Dendritic cell treated with granulocyte-macrophage colony-stimulating factor and Interleukin-4, amounts not matched to agents 40 ng/mL and 50 ng/mL, for 4 days (primary cell): ENCODE data around the gene CCDC24.
A peak's percentile ranks its signal among the peaks of the same experiment; 100 is the strongest.

Experiments used
- H3K27ac Mint-ChIP-seq: one replicate; pipeline ENCODE4 v1.8.0; 2022; ENCODE audit warnings: mild to moderate bottlenecking, mixed read lengths
- H3K27me3 Mint-ChIP-seq: one replicate; pipeline ENCODE4 v1.8.0; 2022; ENCODE audit warnings: mild to moderate bottlenecking, mixed read lengths
- H3K36me3 Mint-ChIP-seq: one replicate; pipeline ENCODE4 v1.8.0; 2022; ENCODE audit warnings: low read depth, mixed read lengths
- H3K4me1 Mint-ChIP-seq: one replicate; pipeline ENCODE4 v1.8.0; 2022; ENCODE audit warnings: low read depth, mixed read lengths
- H3K4me3 Mint-ChIP-seq: one replicate; pipeline ENCODE4 v1.8.0; 2022; ENCODE audit warnings: mild to moderate bottlenecking, moderate library complexity, mixed read lengths
- H3K9me3 Mint-ChIP-seq: one replicate; pipeline ENCODE4 v1.8.0; 2022; ENCODE audit warnings: mixed read lengths
- intact Hi-C: fragments of 100-400 bp; cut with micrococcal nuclease; formaldehyde crosslinking; loops from one replicate; pipeline ENCODE4 v1.15.0; 2022

The CCDC24 gene

DNA sequence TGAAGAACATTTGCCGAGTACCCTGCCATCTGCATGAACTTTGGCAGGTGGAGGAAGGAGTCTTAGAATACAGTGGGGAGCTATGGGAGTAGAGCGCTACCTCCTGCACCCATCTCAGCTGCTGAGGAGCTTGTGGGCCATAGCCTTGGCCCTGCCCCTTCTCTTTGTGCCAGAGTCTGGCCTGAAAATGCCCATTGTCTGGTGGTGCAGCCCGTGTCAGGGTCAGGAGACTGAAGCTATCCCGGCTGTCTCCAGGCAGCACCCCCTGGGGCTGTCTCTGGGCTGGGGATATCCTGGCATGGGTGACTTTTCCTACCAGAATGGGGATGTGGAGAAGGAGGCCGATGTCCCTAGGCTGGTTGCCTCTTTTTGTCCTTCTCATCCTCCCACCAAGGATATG, 37.4 kb upstream of the CCDC24 start:
- Mint-ChIP-seq H3K27me3 (no peaks in the 10 kb centered on the region), H3K36me3 (peaks cover 71% of the 10 kb centered on the region), H3K9me3 (no peaks in the 10 kb centered on the region), H3K4me3 (no peak overlapping the region), H3K4me1 (peaks cover 26% of the 10 kb centered on the region), H3K27ac (no peak overlapping the region)
- intact Hi-C loops, result no loop called here

DNA sequence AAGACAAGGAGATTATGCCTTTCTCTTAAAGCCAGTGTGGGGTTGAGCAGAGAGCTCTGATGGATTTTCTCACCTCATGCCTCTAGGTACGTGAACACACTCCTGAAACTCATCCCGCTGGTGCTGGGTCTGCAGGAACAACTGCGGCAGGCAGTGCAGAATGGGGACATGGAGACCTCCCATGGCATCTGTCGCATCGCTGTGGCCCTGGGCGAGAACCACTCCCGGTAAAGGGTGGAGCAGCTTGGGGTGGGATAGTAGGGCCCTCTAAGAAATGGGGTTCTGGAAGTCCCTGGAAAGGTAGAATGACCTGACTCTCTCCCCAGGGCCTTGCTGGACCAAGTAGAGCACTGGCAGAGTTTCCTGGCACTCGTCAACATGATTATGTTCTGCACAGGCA, 35.2 kb upstream of the CCDC24 start:
- H3K4me3 Mint-ChIP-seq, result no peak overlapping the region
- no peak overlapping the region for H3K27ac Mint-ChIP-seq
- H3K4me1 Mint-ChIP-seq, result peaks cover 5% of the 10 kb centered on the region
- no peaks in the 10 kb centered on the region for H3K27me3 Mint-ChIP-seq
- intact Hi-C loops, result no loop called here
- peaks cover 68% of the 10 kb centered on the region for H3K36me3 Mint-ChIP-seq
- H3K9me3 Mint-ChIP-seq, result no peaks in the 10 kb centered on the region

DNA sequence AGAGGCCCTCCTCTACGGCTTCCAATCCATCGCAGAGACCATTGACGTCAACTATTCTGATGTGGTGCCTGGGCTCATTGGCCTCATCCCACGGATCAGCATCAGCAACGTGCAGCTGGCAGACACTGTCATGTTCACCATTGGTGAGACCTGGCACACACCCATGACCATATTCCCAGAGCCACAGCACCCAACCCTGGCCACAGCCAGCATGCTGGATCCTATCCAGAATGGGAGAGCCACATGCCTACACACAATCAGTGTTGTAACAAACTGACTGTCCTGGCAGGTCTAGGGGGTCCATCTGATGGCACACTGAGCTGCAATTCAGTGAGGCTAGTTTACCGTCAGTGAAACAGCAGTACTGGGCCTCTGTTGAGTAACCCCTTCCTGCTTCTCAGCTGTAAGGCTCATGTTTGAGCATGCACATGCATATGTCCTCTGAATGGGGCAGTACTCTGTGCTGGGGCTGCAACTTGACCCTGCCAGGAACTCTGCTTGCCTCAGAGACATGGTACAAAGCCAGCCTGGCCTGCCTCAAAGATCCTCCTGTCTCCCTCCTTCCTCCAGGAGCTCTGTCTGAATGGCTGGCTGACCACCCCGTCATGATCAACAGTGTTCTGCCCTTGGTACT, 33.9 kb upstream of the CCDC24 start:
- Mint-ChIP-seq H3K27ac (no peak overlapping the region), H3K4me3 (no peak overlapping the region), H3K27me3 (no peaks in the 10 kb centered on the region), H3K36me3 (peaks cover 71% of the 10 kb centered on the region), H3K9me3 (no peaks in the 10 kb centered on the region), H3K4me1 (peaks cover 5% of the 10 kb centered on the region)
- intact Hi-C loops, result no loop called here

DNA sequence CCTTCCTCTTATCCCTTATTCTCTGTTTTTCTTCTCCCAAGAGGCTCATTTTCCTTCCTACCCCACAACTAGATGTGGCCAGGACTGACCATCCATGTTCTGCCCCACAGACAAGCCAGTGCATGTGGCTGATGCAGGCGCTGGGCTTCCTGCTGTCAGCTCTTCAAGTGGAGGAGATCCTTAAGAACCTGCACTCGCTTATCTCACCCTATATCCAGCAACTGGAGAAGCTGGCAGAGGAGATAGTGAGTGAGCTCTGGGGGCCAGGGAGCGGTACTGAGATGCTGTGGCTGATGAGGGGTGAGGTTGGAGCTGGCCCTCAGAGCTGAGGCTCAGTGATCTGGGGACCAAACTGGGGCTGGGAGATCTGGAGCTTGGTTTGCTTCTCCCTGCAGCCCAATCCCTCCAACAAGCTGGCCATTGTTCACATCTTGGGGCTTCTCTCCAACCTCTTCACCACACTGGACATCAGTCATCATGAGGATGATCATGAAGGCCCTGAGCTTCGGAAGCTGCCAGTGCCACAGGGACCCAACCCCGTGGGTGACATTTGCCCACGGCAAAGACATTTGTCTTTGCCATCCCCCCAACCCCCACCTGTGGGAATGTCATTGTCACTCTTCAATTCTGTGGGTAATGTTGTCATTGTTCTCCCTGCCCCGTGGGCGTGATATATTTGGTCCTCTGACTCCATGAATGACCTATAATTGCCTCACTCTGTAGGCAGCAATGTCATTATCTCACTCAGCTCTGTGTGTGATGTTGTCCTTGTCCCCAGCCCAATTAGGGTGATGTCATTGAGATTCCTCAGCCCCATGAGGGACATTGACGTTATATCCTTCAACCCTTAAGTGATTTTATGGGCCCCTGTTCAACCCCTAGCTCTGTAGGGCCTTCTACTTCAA, 32.8 kb upstream of the CCDC24 start:
- intact Hi-C loops, result no loop called here
- Mint-ChIP-seq H3K9me3 (no peaks in the 10 kb centered on the region), H3K4me1 (peaks cover 6% of the 10 kb centered on the region), H3K27me3 (no peaks in the 10 kb centered on the region), H3K27ac (no peak overlapping the region), H3K4me3 (no peak overlapping the region), H3K36me3 (peaks cover 73% of the 10 kb centered on the region)

DNA sequence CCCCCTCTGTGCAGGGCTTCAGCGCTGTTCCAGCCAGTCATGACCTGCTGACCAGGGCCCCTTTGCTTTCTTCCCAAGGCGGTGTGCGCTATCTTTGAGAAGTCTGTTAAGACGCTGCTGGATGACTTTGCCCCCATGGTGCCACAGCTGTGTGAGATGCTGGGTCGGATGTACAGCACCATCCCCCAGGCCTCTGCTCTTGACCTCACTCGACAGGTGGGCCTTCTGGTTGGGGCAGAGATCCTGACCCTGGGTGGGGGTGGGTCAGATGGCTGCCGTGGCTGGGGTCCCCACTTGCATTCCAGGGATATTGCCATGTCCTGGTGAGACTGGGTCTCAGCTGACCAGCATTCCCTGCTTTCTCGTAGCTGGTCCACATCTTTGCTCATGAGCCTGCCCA, 30.6 kb upstream of the CCDC24 start:
- Mint-ChIP-seq H3K27ac (no peak overlapping the region), H3K4me3 (no peak overlapping the region), H3K4me1 (peaks cover 6% of the 10 kb centered on the region), H3K27me3 (no peaks in the 10 kb centered on the region), H3K9me3 (no peaks in the 10 kb centered on the region), H3K36me3 (peaks cover 62% of the 10 kb centered on the region)
- intact Hi-C loops, result no loop called here

DNA sequence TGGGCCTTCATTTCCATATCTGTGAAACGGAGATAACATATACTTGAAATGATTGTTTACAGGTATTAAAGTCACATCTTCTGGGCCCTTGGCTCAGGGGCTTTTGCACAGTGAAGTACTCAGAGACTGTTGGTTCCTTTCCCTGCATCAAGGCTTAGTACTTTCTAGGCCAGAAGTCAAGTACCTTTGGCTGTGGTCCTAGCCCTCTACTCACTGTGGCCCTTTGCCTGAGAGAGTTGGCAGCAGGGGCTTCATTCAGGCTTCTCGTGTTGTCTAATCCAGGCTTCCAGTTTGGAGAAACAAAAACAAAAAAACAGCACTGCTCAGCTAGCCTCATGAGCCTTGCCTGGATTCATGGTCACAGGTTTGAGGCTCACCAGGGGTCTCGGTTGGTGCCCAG, 29.7 kb upstream of the CCDC24 start:
- intact Hi-C loops, result no loop called here
- H3K27ac Mint-ChIP-seq, result no peak overlapping the region
- H3K4me3 Mint-ChIP-seq, result no peak overlapping the region
- no peaks in the 10 kb centered on the region for H3K9me3 Mint-ChIP-seq
- peaks cover 6% of the 10 kb centered on the region for H3K4me1 Mint-ChIP-seq
- no peaks in the 10 kb centered on the region for H3K27me3 Mint-ChIP-seq
- H3K36me3 Mint-ChIP-seq, result peaks cover 53% of the 10 kb centered on the region

DNA sequence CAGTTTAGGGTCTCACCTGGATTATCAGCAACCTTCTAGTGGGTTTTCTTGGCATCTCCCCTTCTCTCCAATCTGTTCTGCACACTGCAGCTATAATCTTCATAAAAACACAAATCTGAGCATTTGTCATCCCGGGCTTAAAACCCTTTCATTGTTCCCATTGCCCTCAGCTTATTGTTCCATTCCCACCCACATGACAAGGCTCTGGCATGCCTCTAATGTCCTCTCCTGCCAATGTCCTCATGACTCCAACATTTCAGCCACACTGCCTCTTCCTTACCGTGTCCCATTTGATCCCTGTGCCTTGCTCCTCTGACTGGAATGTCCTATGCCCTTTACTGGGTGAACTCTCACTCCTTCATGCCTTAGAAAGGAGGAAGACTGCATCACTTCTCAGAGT, 29.1 kb upstream of the CCDC24 start:
- peaks cover 6% of the 10 kb centered on the region for H3K4me1 Mint-ChIP-seq
- H3K9me3 Mint-ChIP-seq, result no peaks in the 10 kb centered on the region
- intact Hi-C loops, result no loop called here
- H3K4me3 Mint-ChIP-seq, result no peak overlapping the region
- H3K27me3 Mint-ChIP-seq, result no peaks in the 10 kb centered on the region
- no peak overlapping the region for H3K27ac Mint-ChIP-seq
- H3K36me3 Mint-ChIP-seq, result peaks cover 47% of the 10 kb centered on the region

DNA sequence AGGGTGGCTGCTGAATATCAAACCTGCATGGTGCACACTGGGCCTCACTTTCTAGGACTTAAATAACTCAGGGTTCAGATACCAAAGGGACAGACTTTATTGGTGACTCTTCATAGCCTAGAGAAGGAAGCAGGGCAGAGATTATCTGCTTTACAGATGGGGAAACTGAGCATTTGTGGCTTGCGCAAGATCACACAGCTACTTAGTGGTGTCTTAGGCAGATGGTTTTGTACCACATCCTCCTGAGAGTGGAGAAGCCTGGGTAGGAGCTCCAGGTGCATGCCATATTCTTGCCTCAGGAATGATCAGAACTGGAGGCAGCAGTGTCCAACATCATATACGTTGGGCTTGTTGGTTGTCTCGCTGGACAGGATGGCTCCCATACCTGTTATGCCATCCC, 28.4 kb upstream of the CCDC24 start:
- no peak overlapping the region for H3K27ac Mint-ChIP-seq
- peaks cover 40% of the 10 kb centered on the region for H3K36me3 Mint-ChIP-seq

DNA sequence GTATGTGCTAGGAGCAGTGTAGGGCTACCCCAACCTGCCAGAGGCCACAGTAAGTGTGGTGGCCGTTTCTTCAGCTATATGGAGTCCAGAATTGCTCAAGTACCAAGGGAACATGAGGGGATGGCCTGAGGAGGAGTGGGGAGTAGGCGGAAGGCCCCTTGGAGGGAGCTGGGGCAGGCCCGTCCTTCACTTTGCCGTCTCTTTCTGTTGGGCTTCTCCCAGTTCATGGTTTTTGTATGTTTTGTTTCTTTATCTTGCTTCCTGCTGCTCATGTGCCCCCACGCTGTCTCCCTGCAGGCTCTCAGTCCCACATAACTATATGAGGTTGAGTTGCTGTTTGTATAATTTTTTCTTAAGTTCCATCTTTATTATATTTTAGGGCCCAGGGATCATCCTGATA, 27.5 kb upstream of the CCDC24 start:
- H3K4me1 Mint-ChIP-seq, result peaks cover 6% of the 10 kb centered on the region
- H3K36me3 Mint-ChIP-seq, result peaks cover 31% of the 10 kb centered on the region
- no peak overlapping the region for H3K27ac Mint-ChIP-seq
- no peaks in the 10 kb centered on the region for H3K9me3 Mint-ChIP-seq
- H3K4me3 Mint-ChIP-seq, result no peak overlapping the region
- intact Hi-C loops, result no loop called here
- H3K27me3 Mint-ChIP-seq, result no peaks in the 10 kb centered on the region

More for the DNA sequence above, 28.4 kb upstream of the CCDC24 start:
- intact Hi-C loops, result no loop called here
- H3K4me3 Mint-ChIP-seq, result no peak overlapping the region
- no peaks in the 10 kb centered on the region for H3K9me3 Mint-ChIP-seq
- H3K4me1 Mint-ChIP-seq, result peaks cover 6% of the 10 kb centered on the region
- H3K27me3 Mint-ChIP-seq, result no peaks in the 10 kb centered on the region

DNA sequence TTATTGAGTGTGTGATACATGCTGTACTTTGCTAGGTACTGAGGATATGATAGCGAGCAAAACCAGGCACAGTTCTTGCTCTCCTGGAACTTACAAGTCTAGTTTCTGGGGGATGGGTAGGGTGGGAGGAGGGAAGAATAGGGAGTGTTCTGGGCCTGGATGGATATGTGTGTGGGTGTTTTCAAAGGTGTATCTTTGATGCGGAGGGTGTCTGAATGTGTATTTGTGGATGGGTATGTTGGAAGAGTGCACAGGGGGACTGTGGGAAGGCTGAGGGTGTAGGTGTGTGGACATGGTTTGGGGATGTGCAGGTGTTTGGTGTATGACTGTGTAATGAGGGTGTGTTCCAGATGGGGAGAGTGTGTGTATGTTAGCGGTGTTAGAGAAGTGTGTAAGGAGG, 26.1 kb upstream of the CCDC24 start:
- peaks cover 23% of the 10 kb centered on the region for H3K36me3 Mint-ChIP-seq
- peaks cover 15% of the 10 kb centered on the region for H3K4me1 Mint-ChIP-seq
- no peaks in the 10 kb centered on the region for H3K9me3 Mint-ChIP-seq
- intact Hi-C loops, result no loop called here
- no peak overlapping the region for H3K27ac Mint-ChIP-seq
- no peak overlapping the region for H3K4me3 Mint-ChIP-seq
- H3K27me3 Mint-ChIP-seq, result no peaks in the 10 kb centered on the region

DNA sequence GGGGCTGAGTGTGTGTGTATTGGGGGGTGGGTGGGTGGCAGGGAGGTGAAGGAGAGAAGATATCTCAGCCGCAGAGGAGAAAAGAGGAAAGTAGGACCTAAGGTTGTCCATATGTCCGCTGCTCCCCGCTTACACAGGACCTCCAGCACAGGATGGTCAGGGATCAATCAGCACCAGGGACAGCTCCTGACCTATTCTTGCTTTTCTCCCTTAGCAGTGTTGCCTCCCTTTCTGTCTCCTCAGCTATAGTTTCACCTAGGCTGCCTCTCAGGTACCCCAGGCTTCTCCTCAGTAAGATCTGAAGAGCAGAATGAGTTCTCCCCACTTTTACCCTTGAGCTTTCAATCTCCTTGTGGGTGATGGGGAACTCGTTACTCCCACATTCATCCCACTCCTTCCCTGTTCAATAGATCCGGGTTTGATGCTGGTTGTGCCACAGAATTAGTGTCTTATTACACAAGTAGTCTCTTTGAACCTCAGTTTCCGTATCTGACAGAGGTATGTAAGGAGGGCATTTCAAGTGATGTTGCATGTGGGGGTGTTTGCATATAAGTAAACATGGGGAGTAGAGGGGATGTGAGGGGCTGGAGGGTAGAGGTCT, 23.0 kb upstream of the CCDC24 start:
- Mint-ChIP-seq H3K27me3 (no peaks in the 10 kb centered on the region), H3K4me1 (peaks cover 23% of the 10 kb centered on the region), H3K36me3 (peaks cover 19% of the 10 kb centered on the region), H3K27ac (no peak overlapping the region), H3K9me3 (no peaks in the 10 kb centered on the region), H3K4me3 (no peak overlapping the region)
- intact Hi-C loops, result no loop called here

DNA sequence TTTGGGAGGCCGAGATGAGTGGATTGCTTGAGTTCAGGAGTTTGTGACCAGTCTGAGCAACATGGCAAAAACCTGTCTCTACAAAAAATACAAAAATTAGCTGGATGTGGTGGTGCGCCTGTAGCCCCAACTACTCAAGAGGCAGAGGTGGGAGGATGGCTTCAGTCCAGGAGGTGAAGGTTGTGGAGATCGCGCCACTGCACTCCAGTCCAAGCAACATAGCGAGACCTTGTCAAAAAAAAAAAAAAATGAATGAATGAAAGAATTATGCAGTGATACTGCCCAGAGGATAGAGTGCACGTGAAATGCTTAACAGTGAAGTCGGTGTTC, 22.0 kb upstream of the CCDC24 start:
- H3K4me1 Mint-ChIP-seq, result peaks cover 32% of the 10 kb centered on the region
- peak overlapping the region; percentile 41 for H3K4me3 Mint-ChIP-seq
- no peak overlapping the region for H3K27ac Mint-ChIP-seq
- H3K9me3 Mint-ChIP-seq, result no peaks in the 10 kb centered on the region
- peaks cover 22% of the 10 kb centered on the region for H3K36me3 Mint-ChIP-seq
- intact Hi-C loops, result loop anchor here (1.0 kb wide), 1 partner anchor 23 kb away; the partner anchor contains the start of gene IPO13
- no peaks in the 10 kb centered on the region for H3K27me3 Mint-ChIP-seq

DNA sequence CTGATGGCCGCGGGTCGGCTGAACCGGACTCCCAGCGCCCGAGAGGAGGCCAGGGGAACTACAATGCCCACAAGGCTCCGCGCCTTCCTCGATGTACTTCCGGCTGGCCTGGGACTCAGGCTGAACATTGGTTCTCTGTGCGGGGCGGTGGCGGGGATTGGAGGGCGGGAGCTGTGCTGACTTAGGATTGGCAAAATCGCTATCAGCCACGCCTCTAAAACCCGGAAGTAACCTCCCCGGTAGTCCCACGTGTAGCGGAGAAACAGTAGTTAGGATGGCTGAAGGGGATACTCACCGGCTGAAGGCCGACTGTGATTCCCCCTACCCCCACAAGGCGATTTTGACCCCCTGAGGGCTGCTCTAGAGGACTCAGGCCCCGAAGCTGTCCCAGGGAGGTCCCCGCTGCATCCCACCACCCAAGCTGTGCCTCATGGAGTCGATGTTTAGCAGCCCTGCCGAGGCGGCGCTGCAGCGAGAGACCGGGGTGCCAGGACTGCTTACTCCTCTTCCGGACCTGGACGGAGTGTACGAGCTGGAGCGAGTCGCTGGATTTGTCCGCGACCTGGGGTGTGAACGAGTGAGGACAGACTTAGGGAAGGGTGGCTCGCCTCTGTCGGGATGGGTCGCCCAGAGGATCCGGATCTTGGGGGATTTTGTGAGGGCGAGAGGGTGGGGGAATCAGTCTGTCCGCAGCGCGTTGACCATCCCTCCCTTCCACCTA, 21.5 kb upstream of the CCDC24 start, which contains the start of gene DPH2:
Gene DPH2, plus strand, starts transcription at position 265 of the 721 bp plus-strand sequence. Its CDS starts 166 bp downstream, at position 431.
- H3K4me1 Mint-ChIP-seq, result peaks cover 34% of the 10 kb centered on the region
- no peaks in the 10 kb centered on the region for H3K27me3 Mint-ChIP-seq
- no peaks in the 10 kb centered on the region for H3K9me3 Mint-ChIP-seq
- peak within 1 kb of the TSS; percentile 82 for H3K27ac Mint-ChIP-seq
- peak within 1 kb of the TSS; percentile 83 for H3K4me3 Mint-ChIP-seq
- H3K36me3 Mint-ChIP-seq, result peaks cover 27% of the 10 kb centered on the region
- intact Hi-C loops, result loop anchor here (1.0 kb wide), 1 partner anchor 24 kb away; the partner anchor contains the start of gene IPO13

DNA sequence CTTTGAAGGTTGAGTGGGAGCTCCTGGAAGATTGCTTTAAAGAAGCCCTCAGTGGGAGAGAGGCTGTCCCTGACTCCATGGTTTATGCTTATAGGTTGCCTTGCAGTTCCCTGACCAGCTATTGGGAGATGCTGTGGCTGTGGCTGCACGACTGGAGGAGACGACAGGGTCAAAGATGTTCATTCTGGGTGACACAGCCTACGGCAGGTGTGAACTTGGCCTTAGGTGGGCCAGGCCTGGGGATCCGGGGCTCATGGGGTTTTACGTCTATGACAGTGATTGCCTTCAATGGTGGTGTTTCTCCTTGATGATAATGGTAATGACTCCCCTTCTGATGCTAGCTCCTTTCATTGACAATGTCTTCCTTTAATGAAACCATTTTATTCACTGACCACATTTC, 20.9 kb upstream of the CCDC24 start:
- Mint-ChIP-seq H3K4me1 (peaks cover 34% of the 10 kb centered on the region), H3K27me3 (no peaks in the 10 kb centered on the region), H3K36me3 (peaks cover 33% of the 10 kb centered on the region), H3K4me3 (peak overlapping the region; percentile 83), H3K27ac (peak overlapping the region; percentile 82), H3K9me3 (no peaks in the 10 kb centered on the region)
- intact Hi-C loops, result no loop called here
